ENCODE data around the gene PDCD4.

Gene PDCD4

DNA sequence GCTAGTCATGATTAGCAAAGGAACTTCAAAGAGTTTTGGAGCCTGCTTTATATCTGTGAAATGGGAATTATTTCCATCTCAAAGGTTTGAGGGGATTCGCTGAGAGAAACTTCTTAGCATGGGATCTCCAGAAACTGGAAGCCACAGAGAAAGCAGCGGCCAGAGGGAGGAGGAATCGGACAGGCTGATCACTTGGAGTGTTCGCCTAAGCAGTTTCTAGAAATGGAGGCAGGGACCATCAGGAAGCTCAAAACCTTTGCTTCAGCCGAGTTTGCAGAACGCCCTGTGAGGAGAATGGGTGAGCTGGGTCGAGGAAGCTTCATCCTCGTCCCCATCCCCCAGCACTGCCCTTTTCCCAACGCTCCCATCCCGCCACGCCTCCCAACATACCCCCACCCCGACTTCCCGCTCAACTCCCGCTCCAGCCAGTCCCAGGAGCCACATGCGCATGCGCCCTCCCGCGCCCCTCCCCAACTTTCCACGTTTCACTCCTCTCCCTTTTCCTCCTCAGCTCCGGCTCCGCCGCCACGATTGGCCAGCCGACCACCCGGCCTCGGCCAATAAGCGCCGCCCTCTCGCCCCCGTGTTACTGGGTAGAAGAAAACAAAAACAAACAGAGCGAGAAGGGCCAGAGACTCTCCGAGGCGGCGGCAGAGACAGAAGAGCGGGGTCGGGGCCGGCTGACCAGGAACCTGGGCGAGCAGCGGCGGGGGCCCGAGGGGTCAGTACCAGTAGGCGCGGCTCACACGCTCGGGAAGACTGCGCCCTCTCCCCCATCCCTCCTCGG lies at the start of gene PDCD4:
TSS of gene PDCD4 (plus strand) at position 631 of the 787 bp plus-strand sequence. CDS start 4,100 bp downstream, outside the sequence.
- peak; percentile 93 to 94 for DNase-seq

DNA sequence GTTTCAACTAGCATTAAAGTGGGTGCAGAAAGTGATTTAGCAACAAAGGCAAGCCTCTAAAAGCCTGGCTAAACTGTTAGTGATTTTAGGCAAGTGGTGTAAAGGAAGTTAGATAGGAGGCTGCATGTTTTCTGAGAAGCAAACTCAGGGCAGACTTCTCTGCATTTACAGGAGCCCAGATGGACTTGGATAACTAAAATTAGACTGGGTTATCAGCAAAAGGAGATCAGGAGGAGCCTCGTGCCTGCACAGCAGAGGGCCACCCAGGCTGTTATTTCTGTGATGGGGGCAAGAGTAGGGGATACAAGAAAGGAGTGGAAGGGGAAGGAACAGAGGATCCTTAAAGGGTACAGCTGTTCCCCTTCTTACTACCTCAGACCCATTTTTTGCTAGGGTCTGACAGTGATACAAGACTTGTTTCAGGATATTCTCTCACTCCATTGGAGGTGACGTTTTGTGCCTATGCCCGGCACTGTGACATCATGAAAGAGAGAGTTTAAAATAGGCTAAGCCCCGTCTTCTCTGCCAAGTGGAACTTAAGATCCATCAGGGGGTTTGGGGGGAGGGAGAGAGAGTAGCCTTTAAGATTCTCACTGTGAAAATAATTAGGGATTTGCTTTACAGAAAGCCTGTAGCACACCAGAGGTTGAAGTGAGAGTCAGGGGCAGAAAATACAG lies 49.6 kb upstream of the PDCD4 start:
- DNase-seq, result no peak

DNA sequence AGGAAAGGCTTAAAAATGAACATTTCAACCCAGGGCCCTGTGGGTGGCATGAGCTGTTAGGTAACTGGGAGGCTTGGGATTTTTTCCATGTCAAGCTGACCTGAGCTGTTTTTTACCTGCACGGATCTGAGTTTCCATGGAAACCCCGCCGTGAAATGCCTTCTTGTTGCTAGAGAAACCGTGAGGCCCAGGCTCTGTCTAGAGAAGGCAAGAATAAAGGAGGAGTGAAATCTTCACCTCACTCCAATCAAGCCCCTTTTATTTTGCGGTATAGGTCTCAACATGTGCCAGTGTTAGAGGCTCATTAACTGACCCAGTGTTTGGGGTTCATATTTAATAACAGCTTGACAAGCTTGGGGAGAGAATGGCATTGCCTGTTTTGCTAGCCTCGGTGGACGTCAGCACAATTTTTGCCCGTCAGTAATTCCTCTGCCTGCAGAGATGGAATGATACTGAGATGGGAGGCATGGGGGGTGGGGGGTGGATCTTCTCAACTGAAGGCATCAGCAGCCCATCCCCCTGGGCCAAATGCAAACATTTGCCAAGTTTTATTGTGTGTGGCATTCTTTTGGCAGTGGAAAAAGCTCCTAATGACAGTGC lies 48.9 kb upstream of the PDCD4 start:
- DNase-seq, result no peak

DNA sequence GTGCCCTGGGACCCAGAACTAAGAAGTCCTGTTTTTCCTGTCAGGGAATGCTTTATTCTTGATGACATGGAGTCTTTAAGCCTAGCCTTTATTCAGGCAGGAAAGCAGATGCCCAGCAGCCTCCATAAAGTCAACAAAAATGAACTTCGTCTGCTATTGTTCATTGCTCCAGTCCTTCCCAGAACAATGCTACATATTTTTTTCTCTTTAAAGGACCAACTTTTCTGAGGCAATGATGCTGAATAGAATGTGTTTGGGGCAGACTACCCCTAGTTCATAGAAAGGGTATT lies 47.6 kb upstream of the PDCD4 start:
- DNase-seq, result no peak

DNA sequence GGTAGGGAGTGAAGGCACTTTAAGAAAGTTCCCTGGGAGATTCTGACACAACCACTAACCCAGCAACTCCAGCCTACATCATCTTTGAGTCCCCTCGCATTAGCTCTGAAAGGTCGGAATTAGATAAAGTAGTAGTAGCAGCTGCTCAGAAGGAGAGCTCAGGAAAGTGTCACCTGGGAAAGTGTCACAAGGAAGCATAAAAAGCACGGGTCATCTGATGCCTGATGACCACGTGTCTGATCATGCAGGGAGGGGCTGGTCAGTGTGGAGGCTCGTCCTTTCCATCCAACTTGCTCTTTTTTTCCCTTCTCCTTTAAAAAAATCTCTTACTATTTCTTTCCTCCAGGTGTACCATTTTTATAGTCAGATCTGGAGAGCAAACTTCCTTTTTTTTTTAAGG lies 47.1 kb upstream of the PDCD4 start:
- DNase-seq, result no peak

DNA sequence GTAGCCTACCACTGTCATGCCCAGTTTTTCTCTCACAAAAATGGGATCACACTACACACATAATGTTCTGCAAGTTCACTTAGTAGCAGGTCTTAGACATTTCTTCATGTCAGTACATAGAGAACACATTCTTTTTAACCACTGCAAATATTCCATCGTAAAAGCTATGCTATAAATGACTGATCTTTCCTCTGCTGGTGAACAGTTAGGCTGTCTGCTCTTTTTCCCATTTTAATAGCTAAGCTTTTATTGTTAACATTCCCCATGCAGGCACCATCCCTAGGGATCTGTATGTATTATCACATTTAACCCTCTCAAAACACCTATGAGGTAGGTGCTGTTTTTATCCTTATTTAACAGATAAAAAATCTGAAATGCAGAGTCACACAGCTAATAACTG lies 46.2 kb upstream of the PDCD4 start:
- no peak for DNase-seq

DNA sequence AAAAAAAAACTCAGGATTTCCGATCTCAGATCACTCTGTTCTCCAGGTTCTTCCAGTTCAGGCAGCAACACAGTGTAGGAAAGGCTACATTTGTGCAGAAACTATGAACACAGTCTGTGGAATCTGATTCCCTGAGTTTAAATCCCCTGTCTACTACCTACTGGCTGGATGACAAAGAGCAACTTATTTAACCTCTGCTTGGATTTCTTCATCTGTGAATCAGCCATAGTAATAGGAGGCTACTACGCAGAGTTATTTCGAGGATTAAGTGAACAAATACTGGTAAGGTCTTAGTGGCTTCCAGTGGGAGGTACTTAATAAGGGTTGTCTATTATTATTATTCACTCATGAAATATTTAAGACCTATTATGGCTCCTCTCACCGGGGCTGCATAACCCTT lies 44.3 kb upstream of the PDCD4 start:
- no peak for DNase-seq

DNA sequence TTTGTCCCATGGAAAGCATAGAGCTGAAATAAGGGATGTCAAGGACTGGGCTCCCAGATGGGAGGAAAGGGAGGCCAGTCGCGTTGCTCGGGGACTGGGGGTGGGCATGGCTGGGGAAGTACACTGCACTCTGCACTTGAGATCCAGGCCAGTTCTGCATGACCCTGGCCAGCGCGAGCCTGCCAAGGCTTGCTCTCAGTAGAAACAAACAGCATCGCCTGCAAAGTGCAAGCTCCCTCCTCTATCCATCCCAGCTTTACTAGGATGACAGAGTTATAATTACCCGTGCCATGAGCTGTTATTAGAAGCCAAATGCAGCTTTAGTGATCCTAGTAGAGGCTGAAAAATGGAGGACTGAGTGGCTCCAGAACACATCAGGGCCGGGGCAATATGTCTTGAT lies 43.9 kb upstream of the PDCD4 start:
- no peak for DNase-seq

DNA sequence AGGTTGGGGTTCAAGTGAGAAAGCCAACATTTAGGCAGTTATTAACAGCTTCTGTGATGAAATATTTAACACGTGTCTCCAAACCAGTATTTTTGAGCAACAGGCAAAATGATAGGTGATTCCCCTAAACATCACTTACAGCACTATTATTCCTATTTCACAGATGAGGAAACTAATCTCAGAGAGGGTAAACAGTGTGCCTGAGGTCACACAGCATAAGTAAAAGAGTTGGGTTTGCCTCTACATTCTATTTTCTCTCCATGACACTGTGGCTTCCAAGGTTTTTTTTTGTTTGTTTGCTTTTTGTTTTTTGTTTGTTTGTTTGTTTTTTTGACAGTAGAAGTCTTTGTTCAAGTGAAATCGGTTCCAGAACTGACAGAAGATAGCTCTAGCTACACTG lies 43.2 kb upstream of the PDCD4 start:
- DNase-seq, result no peak

DNA sequence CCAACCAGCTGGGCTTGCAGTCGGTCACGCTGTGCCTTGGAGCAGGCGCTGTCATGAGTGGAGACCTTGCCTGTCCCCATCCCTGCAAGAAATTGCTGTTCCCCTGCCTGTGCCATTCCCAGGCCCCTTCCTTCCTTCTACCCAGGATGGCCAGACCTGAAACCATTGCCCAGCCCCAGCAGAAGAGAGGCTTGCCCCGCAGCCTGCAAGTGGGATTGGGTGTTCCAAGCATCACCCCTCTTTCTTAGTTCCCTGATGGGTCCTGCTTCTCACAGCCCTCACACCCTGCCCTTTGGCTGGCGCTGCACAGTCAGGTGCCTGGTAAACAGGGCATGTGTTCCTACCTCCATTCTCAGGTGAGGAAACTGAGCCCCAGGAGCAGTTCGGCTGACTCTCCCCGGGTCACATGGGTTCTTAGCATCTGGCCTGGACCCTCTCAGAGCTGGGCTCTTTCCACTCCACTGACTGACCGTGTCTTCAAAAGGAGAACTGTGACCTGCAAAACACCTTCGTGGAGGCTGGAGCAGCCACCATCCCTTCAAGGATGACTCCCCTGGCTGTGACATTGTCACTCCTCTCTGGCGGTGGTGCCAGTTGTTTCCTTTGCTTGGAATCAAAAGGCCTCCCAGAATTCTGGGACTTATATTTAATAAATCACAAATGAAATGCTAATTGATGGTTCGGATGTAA lies 41.9 kb upstream of the PDCD4 start:
- DNase-seq, result no peak

DNA sequence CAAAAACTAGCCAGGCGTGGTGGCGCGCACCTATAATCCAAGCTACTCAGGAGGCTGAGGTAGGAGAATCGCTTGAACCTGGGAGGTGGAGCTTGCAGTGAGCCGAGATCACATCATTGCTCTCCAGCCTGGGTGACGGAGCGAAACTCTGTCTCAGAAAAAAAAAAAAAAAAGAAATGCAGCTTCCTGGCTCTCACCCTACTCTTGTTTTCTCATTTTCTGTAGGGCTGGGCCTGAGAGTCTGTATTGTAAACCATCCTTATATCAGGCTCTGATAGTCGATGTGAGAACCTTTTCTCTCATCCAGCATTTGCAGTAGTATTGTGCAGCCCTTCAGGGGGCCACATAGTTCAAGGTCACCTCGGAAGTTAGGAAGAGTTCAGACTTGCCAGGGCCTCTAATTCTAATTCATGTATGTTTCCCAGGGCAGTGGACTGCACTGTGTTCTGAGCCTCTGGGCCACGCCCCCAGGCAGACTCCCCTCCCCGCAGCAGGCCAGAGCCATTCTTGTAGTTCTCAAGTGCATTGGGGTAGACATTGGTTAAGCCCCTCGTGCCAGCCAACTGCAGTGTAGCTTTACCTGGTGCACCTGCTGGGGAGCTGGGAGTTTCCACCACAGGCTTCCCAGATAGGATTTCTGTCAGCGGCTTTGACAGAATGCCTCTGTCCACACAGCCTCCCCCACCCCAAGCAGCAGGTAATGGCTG lies 38.3 kb upstream of the PDCD4 start:
- no peak for DNase-seq

DNA sequence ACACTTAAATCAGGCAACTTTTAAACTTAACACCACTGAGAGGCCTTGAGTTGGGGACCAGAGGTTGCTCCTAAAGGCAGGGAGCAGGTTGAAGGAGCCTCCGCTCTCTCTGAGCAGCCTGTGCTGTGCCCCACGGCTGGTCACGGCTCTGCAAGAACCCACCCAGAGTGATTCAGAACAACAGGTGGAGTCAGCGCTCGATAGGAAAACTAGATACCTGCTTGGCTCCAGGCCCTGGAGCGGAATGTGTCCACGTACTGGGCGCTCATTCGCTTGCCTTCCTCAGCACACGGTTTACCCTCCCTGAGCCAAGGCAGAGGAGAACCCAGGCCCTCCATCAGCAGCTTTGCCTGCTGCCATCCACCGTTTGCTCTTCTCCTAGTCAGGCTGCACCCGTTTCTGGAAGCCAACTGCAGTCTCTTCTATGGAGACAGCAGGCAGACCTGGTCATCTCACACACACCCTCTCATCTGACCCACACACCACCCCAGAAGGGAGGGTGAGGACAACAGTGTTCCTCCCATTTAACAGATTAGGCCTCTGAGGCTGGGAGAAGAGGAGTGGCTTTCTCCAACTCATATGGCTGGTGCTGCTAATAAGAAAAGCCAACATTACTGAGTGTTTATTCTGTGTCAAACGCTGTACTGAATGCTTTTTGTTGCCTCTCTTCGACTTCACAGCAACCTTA lies 37.6 kb upstream of the PDCD4 start:
- DNase-seq, result no peak

DNA sequence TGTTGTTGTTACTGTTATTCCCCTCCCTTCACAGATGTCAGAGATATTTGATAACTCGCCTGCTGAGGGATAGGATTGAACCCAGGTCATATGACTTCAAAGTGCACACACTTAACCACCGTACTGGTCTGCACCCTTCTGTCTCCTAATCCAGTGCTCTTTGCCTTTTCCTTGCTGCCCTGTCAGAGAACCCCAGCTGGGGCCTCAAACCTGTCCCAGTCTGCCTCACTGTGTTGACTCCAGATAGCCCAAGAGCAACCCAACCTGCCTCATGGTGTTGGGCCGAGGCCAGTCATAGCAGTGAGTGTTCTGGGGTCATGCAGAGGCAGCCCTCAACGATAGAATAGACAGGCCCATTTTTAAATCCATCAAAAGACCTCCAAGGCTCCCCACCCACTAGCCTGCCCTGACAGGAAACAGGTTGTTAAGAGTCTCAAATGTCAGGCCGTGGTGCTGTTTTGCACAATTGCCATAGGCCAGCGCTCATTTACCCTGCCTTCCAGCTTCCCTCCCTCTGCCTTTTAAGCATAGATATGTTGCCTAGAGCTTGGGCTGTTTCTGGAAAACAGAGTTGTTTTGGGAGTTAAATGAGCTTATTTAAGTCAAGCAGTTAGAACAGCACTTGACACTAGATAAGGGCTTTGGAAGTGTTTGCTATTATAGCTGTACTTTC lies 37.0 kb upstream of the PDCD4 start:
- no peak for DNase-seq

DNA sequence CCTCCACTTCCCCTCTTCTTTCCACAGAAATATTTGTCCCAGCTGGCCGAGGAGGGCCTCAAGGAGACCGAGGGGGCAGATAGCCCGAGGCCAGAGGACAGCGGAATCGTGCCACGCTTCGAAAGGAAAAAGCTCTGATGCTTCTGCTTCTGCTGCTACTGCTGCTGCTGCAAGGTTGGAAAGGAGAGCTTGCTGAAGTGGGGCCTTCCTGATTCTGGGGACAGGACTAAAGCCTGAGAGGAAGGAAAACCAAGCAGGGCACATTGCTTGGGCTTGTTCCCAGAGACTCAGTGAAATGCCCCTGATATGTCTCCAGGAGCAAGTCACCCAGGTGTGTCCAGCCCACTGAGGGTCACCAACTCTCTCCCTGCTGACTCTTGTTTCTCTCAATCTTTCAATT lies 35.9 kb upstream of the PDCD4 start:
- DNase-seq, result no peak

DNA sequence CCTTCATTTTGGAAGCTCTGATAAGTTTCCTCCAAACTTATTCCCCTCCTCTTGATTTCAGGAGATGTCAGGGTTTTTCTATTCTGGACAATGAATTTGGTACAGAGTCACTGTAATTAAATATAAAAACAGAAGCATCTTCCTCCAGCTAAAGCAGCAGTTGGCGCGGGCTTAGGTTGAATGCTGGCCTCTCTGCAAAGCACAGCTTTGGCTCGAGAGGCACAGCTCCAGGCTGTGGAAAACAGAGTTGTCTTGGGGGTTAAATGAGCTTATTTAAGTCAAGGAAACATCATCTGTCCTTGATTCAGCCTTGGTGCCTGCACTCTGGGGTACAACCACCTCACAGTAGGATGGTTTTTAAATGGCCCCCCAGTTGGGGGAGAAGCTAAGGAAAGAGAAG lies 35.0 kb upstream of the PDCD4 start:
- no peak for DNase-seq

DNA sequence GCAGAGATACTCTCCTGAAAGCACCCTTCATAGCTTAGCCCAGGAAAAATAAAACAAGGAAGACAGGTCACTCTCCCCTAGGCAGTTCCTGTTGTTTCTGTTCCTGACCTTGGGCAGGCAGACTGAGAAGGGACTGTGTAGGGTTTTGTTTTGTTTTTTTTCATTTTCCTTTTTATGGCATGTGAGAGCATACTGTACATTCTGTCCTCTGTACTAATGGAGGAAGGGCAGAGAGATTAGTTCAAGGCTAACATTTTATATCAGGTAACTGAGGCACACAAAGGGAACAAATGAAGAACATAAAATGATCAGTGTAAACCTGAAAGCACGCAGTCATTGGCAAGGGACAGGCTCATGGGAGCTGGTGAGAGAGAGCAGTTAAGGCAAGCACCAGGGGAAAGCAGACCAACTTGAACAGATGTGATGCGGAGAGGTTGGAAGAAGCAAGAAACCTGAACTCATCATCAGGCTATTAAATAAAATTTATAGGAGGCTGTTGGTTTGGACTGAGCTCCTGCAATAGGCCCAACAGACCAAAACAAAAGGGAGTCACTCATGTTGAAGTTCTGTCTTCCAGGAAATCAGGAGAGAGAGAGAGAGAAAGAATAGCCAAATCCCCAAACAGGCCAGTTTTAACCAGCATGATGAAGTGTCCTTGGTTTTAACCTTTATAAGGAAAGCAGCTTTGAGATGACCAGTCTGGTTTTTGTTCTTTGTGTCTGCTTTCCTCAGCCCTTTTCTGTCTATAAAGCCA lies 34.1 kb upstream of the PDCD4 start:
- DNase-seq, result no peak

DNA sequence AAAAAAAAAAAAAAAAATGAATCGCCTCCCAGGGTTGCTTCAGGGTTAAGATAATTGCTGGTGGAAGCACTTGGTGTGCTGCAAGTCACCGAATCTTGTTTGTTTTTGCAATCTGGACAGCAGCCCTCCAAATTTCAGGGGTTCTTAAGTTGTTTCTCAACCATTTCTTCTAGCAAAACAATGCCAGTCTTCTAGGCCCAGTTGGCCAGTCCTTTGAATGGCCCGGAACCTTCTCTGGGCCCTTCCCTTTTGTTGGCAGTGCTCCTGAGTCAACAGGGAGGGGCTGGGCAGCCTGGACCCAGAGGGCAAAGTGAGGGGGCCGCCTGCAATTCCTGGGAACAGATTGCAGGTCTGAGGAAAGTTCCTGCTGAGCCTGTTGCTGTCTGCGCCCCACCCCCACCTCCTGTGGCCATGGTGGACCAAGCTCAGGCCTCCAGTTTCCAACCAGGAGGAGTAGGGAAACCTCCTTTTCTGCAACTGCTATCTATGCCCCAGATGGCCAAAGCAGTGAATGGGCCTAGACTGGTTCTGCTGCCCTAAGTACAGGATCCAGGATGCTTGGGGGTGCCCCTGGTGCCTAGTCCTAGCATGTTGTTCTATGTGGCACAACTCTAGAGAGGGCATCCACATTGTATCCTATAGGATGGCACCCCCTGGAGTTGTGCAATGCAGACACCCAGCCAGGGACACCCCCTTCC lies 31.4 kb upstream of the PDCD4 start:
- no peak for DNase-seq

DNA sequence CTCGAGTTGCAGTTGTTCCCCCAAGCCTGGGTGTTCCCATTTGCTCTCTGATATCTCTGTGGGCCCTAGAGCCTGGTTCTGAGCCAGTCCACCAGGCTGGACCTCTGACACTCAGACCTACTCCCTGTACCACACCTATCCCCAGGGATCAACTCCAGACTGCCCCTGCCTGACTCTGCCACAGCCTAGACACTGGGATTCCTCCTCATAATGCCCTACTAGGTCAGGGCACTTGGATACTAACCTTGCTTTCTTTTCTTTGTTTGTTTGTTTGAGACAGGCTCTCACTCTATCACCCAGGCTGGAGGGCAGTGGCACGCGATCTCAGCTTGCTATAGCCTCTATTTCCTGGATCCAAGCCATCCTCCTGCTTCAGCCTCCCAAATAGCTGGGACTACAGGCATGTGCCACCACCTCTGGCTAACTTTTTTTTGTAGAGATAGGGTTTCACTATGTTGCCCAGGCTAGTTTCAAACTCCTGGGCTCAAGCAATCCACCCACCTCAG lies 30.8 kb upstream of the PDCD4 start:
- DNase-seq, result no peak

DNA sequence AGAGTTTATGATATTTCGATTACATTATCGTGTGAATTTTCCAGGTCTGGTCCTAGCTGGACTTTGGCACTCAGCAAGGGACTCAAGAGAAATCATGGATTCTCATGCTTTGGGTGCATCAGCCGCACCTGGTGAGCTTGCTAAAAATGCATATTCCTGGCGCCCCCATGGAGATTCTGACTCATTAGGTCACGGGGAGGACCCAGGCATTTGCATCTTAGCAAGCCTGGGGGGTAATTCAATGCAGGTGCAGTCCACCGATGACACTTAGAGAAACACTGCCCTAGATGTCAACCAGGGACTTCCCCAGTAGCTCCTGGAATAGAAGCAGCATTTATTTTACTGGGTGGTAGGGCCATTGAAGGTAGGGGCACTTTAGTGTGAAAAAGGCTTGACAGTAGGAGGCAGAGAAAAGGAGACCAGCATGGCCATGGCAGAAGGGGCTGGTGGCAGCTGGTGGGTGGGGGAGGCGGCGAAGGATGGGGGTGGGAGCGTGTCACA lies 29.9 kb upstream of the PDCD4 start:
- no peak for DNase-seq

DNA sequence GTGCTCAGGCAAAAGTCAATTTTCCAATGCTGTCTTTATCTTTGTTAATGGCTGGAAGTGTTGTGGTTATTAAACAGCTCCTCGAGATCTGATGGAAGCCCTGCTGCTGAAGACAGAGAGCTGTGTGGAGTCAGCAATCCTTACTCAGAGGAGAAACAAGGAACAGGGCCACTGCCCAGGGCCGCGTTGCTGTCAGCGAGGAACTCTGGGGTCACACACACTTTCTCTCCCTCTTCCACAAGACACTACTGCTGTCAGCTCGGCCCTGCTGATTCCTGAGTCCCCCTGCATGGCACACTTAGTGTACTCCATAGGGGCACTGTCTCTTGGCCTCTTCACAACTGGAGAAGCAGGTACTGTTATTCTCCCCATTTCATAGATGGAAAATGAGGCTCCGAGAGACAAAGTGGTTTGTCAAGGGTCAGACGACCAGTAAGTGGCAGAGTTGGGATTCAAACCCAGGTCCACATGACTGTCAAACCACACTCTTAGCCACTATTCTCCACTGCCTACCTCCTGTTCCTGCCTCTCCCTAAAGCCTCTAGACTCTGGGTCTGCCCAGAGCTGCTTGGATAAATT lies 29.3 kb upstream of the PDCD4 start:
- no peak for DNase-seq
